NCI-H187 (cell line): ENCODE results near the gene ABCB10.
"Not testable (repeated sequence)": the region's sequence is repeated elsewhere in the genome, so short reads cannot be mapped to it uniquely, and the experiment has no call there.

ENCODE experiments used
- DNase-seq, 2 experiments: peaks; one replicate each; lab custom pipeline; 2025; lab: John Stamatoyannopoulos, UW

ABCB10 gene

DNA sequence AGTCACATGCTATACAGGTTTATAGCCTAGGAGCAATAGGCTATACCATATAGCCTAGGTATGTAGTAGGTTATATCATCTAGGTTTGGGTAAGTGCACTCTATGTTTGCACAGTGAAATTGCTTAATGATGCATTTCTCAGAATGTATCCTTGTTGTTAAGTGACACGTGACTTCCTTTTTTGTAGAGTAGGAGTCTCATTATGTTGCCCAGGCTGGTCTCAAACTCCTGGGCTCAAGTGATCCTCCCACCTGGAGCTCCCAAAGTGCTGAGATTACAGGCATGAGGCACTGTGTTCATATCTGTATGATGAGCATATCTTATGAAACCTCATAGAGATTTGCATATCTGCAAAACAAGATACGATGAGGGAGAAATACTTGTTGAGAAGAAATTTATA is 13.8 kb upstream of the ABCB10 start:
- DNase-seq, result no peak

DNA sequence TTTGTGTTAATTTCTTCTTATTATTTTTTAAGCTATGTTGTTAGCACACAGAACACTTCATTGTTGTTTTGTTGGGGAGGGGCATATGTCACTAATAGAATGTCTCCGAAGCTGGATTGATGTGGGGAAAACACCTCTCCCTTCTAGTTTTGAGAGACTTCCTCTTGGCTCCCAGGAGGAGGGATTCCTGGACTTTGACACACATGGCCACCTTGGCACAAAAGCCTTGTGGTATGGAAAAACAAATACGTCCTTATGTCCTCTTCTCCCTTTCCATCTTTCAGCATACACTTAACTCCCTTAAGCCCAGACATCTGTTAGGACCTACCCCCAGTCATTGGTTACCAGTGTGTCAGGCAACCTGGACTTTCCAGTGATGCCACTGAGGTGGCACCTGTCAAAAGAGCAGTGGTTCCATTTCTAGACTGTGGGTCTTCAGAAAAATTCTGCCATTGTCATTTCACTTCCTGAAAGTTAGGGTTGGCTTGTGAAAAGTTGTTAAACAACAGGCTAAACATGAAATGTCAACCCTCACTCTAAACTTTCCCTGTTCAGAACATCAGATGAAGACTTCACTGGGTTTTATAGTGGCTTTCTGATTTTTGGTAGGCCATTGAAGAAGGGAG is 12.5 kb upstream of the ABCB10 start:
- no peak for DNase-seq

- DNase-seq, result no peak
These were observed 11.8 kb upstream of the ABCB10 start for GRCh38 chr1:229570305-229570704.

GRCh38 chr1:229567109-229567868 is 8.8 kb upstream of the ABCB10 start:
- DNase-seq, result no peak

DNA sequence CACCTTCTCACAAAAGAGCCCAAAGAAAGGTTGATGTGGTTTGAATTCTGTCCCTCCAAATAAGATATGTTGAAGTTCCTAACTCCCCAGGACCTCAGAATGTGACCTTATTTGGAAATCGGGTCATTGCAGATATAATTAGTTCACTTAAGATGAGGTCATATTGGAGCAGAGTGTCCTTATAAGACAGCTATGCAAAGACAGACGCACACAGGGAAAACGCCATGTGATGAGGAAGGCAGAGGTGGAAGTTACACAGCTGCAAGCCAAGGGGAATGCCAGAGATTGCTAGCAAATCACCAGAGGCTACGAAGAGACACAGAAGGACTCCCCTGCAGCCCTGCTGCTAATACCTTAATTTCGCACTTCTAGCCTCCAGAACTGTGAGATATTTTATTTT is 5.2 kb upstream of the ABCB10 start:
- DNase-seq, result no peak

GRCh38 chr1:229563241-229563640 is 4.7 kb upstream of the ABCB10 start:
- DNase-seq, result no peak

GRCh38 chr1:229562686-229563085 is 4.2 kb upstream of the ABCB10 start:
- no peak for DNase-seq

- no peak for DNase-seq
These were observed 2.6 kb upstream of the ABCB10 start for GRCh38 chr1:229561141-229561540.

GRCh38 chr1:229560124-229560523 is 1.6 kb upstream of the ABCB10 start:
- DNase-seq, result not testable (repeated sequence)

GRCh38 chr1:229559336-229559801 is 862 bp upstream of the ABCB10 start:
- not testable (repeated sequence) for DNase-seq

GRCh38 chr1:229557913-229558414 is 543 bp downstream of the ABCB10 start:
- no peak for DNase-seq

DNA sequence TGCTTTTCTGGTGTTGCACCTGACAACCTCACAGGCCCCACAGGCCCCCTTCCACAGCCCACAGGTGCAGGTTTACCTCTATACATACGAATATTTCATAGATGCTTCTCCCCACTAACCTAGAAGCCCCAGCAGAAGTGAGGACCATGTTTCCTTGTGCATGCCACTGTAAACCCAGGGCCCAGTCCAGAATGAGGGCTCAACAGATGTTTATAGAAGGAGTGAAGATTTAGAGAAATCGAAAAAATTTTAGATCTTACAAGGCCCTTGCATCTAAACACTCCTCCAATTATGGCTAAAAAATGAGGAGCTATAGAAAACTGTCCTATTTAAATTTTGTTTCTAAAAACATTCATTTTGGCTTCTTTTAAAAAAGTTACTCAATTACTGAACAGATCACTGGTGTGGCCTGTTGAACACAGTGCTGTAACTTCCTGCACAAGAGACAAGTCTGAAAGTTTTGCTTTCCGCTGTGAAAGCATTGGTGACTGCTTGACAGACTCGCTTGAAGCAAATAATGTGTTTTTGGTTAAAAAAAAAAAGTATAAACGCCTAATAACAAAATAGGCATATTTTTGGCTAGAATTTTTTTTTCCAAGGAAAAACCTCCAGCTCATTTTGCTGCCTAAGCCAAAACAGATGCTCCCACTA is 1.2 kb downstream of the ABCB10 start:
- no peak for DNase-seq

DNA sequence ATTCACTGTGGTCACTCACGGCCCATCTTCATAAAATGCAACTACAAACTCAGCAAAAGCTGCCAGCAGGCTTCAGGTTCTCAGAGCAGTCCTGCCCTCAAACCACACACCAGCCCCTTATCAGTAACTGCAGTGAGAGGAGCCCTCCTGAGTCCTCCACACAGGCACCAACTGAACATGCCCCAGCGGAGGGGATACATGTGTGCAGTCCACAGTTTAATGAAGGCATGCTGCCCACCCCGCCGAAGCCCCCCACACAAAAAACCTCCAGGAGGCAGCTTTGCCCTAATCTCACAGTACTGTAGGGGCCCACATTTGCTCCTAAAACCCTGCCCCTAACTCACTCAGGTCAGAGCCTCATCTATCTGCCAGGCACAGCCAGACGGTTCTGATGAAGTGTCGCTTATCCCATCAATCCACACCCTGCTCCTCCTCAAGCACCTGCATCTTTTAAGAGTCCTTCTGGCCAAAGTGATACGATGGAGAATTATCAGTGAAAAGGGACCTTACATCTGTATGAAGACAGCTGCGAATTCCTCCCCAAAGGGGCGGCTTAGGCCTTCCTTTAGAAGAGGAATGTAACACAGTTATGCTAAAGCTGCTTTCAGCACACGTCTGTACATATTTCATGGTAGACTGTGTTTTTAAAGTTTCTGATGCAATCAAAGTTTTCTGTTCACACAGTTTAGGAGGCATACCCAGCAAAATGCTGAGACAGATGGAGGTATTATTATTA is 3.5 kb downstream of the ABCB10 start:
- DNase-seq, result no peak

- DNase-seq, result no peak
These were observed 4.8 kb downstream of the ABCB10 start for GRCh38 chr1:229553621-229554130.

GRCh38 chr1:229552732-229553131 is 5.8 kb downstream of the ABCB10 start:
- DNase-seq, result no peak

- no peak for DNase-seq
These were observed 7.5 kb downstream of the ABCB10 start for GRCh38 chr1:229550812-229551567.

DNA sequence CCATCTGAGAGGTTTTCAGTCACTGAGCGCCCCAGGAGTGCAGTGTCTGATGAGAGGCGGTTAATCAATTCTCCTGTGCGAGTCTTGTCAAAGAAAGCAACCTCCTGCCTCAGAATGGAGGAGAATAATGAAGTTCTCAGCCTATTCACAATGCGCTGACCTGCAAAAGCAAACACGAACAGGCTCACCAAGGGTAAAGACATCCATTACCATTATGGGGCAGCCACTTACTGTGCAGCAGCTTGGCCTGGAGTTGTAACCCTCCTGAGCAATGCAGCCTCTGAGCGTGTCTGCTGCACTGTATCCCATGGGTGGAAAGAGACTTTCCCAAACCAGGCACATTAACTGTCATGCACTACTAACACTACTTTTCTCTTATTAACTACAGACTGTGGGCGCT is 11.0 kb downstream of the ABCB10 start:
- DNase-seq, result no peak

DNA sequence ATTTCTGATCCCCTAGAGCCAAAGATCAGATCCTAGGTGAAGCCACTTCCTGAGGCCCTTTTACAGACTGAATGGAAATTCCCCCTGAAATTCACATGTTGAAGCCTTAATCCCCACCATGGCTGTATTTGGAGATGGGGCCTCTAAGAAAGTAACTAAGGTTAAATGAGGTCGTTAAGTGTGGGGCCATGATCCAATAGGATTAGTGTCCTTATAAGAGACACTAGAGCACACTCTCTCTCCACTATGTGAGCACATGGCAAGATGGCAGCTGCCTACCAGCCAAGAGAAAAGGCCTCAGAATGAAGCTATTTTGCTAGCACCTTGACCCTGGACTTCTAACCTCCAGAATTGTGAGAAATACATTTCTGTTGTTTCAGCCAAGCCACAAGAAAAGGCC is 13.9 kb downstream of the ABCB10 start:
- no peak for DNase-seq

DNA sequence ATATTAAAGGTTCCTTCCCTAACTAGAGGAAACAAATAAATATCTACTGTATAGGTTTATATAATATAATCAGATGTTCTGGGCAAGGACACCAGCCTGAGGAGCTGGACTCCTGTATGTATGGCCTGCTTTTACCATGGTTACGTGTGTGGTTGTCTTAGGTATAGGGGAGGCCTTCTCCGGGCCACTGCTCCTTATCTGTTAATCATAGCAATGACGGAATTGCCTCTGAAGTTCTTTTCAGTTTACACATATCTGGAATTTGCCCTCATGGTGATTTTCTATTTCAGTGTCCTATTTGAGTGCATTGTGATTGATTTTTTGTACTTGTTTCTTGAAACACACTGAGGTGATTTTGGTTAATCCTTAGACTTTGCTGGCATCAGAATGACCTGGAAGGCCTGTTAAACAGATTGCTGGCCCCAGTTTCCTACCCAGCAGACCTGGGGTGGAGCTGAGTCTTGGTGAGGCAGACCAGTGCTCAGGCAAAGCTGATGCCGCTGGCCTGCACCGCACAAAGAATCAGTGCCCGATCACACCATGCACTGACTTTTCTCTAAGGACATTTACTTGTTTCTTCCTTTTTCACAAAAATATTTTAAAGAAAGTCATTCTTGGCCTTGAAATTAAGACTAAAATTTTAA is 18.5 kb downstream of the ABCB10 start:
- DNase-seq, result no peak

- no peak for DNase-seq
These were observed 19.6 kb downstream of the ABCB10 start for GRCh38 chr1:229538945-229539344.

GRCh38 chr1:229537894-229538293 is 20.6 kb downstream of the ABCB10 start:
- no peak for DNase-seq
